Measurements from ENCODE around the gene MRC2.
A peak's percentile ranks its signal among the peaks of the same experiment; 100 is the strongest.
"Not testable (repeated sequence)": the region's sequence is repeated elsewhere in the genome, so short reads cannot be mapped to it uniquely, and the experiment has no call there.

MRC2 gene

GRCh38 chr17:62692721-62693431 lies 65.4 kb downstream of the MRC2 start:
- peak; percentile 52 for DNase-seq (ENCODE audit: low spot score)
- TF ChIP-seq CTCF (IDR thresholded peaks at IDR 0.05; ENCODE audit: extremely low read depth, missing control alignments) = no peak

GRCh38 chr17:62693616-62694409 lies 66.3 kb downstream of the MRC2 start:
- no peak for TF ChIP-seq CTCF (IDR thresholded peaks at IDR 0.05; ENCODE audit: extremely low read depth, missing control alignments)
- DNase-seq (ENCODE audit: low spot score) = no peak

GRCh38 chr17:62695093-62695738 lies 67.7 kb downstream of the MRC2 start:
- not testable (repeated sequence) for DNase-seq (ENCODE audit: low spot score)

- no peak for DNase-seq (ENCODE audit: low spot score)
- no peak for TF ChIP-seq CTCF (IDR thresholded peaks at IDR 0.05; ENCODE audit: extremely low read depth, missing control alignments)
Measured at GRCh38 chr17:62696256-62696655, 68.8 kb downstream of the MRC2 start.

- DNase-seq (ENCODE audit: low spot score) = no peak
- no peak for TF ChIP-seq CTCF (IDR thresholded peaks at IDR 0.05; ENCODE audit: extremely low read depth, missing control alignments)
Measured at GRCh38 chr17:62696726-62697490, 69.4 kb downstream of the MRC2 start.

- not testable (repeated sequence) for DNase-seq (ENCODE audit: low spot score)
Measured at GRCh38 chr17:62698459-62698858, 71.0 kb downstream of the MRC2 start.

- no peak for TF ChIP-seq CTCF (IDR thresholded peaks at IDR 0.05; ENCODE audit: extremely low read depth, missing control alignments)
- DNase-seq (ENCODE audit: low spot score) = no peak
Measured at GRCh38 chr17:62700964-62701705, 73.7 kb downstream of the MRC2 start.

Measured in GM20000 (cell line).